Neural cell (in vitro differentiated cells): ENCODE results near the gene OR7C1. TPM values are rescaled to one million over a fixed set of nuclear protein-coding genes. Genes with fewer than 3 reads are reported as not detected.
"Not testable (repeated sequence)": the region's sequence is repeated elsewhere in the genome, so short reads cannot be mapped to it uniquely, and the experiment has no call there.

Experiments
- H2AFZ ChIP-seq: fragments of 200-600, 300-800 bp; sonication (generic), shearing (Covaris generic); 2 replicates; pipeline ENCODE4 v1.6.0; 2014; ENCODE audit warnings: low read depth, mild to moderate bottlenecking, antibody characterized with exemption, low read length, moderate library complexity
- H3F3A ChIP-seq: fragments of 200-600 bp; shearing (Covaris generic); 2 replicates; pipeline ENCODE4 v1.6.1; 2016; ENCODE audit warnings: mild to moderate bottlenecking, moderate library complexity, mixed read lengths, antibody characterized with exemption, low read length; ENCODE audit not compliant: insufficient read depth, poor library complexity, severe bottlenecking
- H3K27ac ChIP-seq: fragments of 200-600, 300-800 bp; sonication (generic), shearing (Covaris generic); 2 replicates; pipeline ENCODE4 v1.5.1; 2014; ENCODE audit warnings: mild to moderate bottlenecking, low read length, moderate library complexity
- H3K27me3 ChIP-seq: fragments of 300-800, 200-600 bp; sonication (generic), shearing (Covaris generic); 2 replicates; pipeline ENCODE4 v1.6.0; 2014; ENCODE audit warnings: mild to moderate bottlenecking, low read depth, low read length, moderate library complexity; ENCODE audit not compliant: insufficient read depth
- H3K36me3 ChIP-seq: fragments of 300-800, 200-600 bp; sonication (generic), shearing (Covaris generic); 2 replicates; pipeline ENCODE4 v1.5.1; 2014; ENCODE audit warnings: mild to moderate bottlenecking, antibody characterized with exemption, low read length, moderate library complexity; ENCODE audit not compliant: insufficient read depth
- H3K4me2 ChIP-seq: fragments of 300-800, 200-600 bp; sonication (generic), shearing (Covaris generic); 2 replicates; pipeline ENCODE4 v1.6.0; 2014; ENCODE audit warnings: mild to moderate bottlenecking, low read length
- H3K4me3 ChIP-seq: fragments of 300-800, 200-600 bp; sonication (generic), shearing (Covaris generic); 2 replicates; pipeline ENCODE4 v1.5.1; 2014; ENCODE audit warnings: mild to moderate bottlenecking, low read length, moderate library complexity
- H3K79me2 ChIP-seq: fragments of 200-600 bp; shearing (Covaris generic); replicated peaks from 2 replicates; pipeline ENCODE4 v1.6.0; 2014; ENCODE audit warnings: mild to moderate bottlenecking, low read length, moderate library complexity; ENCODE audit not compliant: insufficient read depth
- H3K9ac ChIP-seq: fragments of 300-800, 200-600 bp; sonication (generic), shearing (Covaris generic); 2 replicates; pipeline ENCODE4 v1.6.1; 2016; ENCODE audit warnings: mild to moderate bottlenecking, low read length, mixed read lengths
- H3K9me2 ChIP-seq: fragments of 200-600 bp; shearing (Covaris generic); 2 replicates; pipeline ENCODE4 v1.6.1; 2016; ENCODE audit warnings: mild to moderate bottlenecking, low read length, mixed read lengths; ENCODE audit not compliant: insufficient read depth
- H3K9me3 ChIP-seq: fragments of 200-600, 300-800 bp; sonication (generic), shearing (Covaris generic); 2 replicates; pipeline ENCODE4 v1.6.1; 2016; ENCODE audit warnings: mild to moderate bottlenecking, mixed run types, low read length, moderate library complexity, mixed read lengths
- H4K20me1 ChIP-seq: fragments of 200-600 bp; shearing (Covaris generic); 2 replicates; pipeline ENCODE4 v1.6.1; 2016; ENCODE audit warnings: mild to moderate bottlenecking, mixed run types; ENCODE audit not compliant: insufficient read depth
- EP300 ChIP-seq: fragments of 450-650 bp; conservative IDR thresholded peaks from 2 replicates; pipeline ENCODE4 v1.6.1; 2014; ENCODE audit warnings: antibody characterized with exemption, mild to moderate bottlenecking, moderate library complexity; ENCODE audit not compliant: poor library complexity, severe bottlenecking
- EZH2 ChIP-seq: fragments of 200-600, 300-800 bp; shearing (Covaris generic), sonication (generic); IDR thresholded peaks from 2 replicates; pipeline ENCODE4 v1.6.1; 2014; ENCODE audit warnings: antibody characterized with exemption, low read length, borderline replicate concordance, mild to moderate bottlenecking; ENCODE audit not compliant: insufficient read depth, poor library complexity, severe bottlenecking
- MXI1 ChIP-seq: fragments of 450-650 bp; conservative IDR thresholded peaks from 2 replicates; pipeline ENCODE4 v1.6.1; 2014; ENCODE audit warnings: antibody characterized with exemption, mild to moderate bottlenecking; ENCODE audit not compliant: poor library complexity, severe bottlenecking
- POLR2AphosphoS5 ChIP-seq: IDR thresholded peaks from 2 replicates; pipeline ENCODE4 v1.6.1; 2012
- RAD21 ChIP-seq: fragments of 450-650 bp; conservative IDR thresholded peaks from 2 replicates; pipeline ENCODE4 v1.6.1; 2014; ENCODE audit warnings: antibody characterized with exemption, mild to moderate bottlenecking, moderate library complexity
- REST ChIP-seq: IDR thresholded peaks from 2 replicates; pipeline ENCODE4 v1.6.1; 2012; ENCODE audit warnings: borderline replicate concordance
- SMC3 ChIP-seq: fragments of 450-650 bp; conservative IDR thresholded peaks from 2 replicates; pipeline ENCODE4 v1.6.1; 2014; ENCODE audit warnings: antibody characterized with exemption, mild to moderate bottlenecking, moderate library complexity; ENCODE audit not compliant: poor library complexity
- TAF1 ChIP-seq: IDR thresholded peaks from 2 replicates; pipeline ENCODE4 v1.6.1; 2012; ENCODE audit warnings: low read depth
- polyA plus RNA-seq: library from polyadenylated mRNA; depleted of rRNA; stranded (reverse); fragments of >200 nt; gene quantifications from 2 replicates; pipeline ENCODE4 v1.2.3, GENCODE V29; 2014
- TF ChIP-seq, protein P1 (sequence below): fragments of 450-650 bp; IDR thresholded peaks from 2 replicates; pipeline ENCODE4 v1.5.1; 2014; ENCODE audit warnings: antibody characterized with exemption, mild to moderate bottlenecking, moderate library complexity; ENCODE audit not compliant: poor library complexity, severe bottlenecking

OR7C1 gene
- polyA plus RNA-seq, 1 donor from 2014 or later, result not detected

DNA sequence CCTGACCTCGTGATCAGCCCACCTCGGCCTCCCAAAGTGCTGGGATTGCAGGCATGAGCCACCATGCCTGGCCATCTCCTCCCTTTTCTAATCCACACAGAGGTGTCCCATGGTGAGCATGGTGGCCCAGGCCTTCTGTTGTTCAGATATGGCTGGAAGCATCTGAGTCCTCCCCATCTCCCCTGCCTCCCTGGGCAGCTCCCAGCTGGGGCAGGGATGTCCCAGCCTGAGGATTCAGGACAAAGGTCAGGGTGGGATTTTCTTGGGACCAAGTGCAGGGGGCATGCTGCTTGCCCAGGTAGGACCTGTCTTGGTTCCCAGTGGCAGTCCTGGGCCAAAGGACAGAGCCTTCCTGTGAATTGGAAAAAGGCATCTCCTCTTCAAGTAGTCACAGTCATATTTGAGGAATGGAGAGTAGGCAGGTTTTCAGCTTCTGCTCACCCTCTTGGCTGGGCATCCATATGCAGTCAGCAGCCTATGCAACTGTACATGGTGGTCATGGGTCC, 67.5 kb downstream of the OR7C1 start:
- Histone ChIP-seq H3K27ac (no peak overlapping the region), H3K9me2 (no peaks in the 10 kb centered on the region), H3K27me3 (no peaks in the 10 kb centered on the region), H3F3A (no peaks in the 10 kb centered on the region), H3K79me2 (no peaks in the 10 kb centered on the region), H3K9ac (no peak overlapping the region), H3K4me2 (no peak overlapping the region), H2AFZ (no peak overlapping the region), H3K9me3 (no peaks in the 10 kb centered on the region), H3K36me3 (no peaks in the 10 kb centered on the region), H3K4me3 (no peak overlapping the region), H4K20me1 (no peaks in the 10 kb centered on the region)
- TF ChIP-seq MXI1 (no peak), POLR2AphosphoS5 (no peak), EP300 (no peak), SMC3 (no peak), EZH2 (no peak), RAD21 (no peak), TAF1 (no peak), REST (no peak)
- TF ChIP-seq, protein P1, sequence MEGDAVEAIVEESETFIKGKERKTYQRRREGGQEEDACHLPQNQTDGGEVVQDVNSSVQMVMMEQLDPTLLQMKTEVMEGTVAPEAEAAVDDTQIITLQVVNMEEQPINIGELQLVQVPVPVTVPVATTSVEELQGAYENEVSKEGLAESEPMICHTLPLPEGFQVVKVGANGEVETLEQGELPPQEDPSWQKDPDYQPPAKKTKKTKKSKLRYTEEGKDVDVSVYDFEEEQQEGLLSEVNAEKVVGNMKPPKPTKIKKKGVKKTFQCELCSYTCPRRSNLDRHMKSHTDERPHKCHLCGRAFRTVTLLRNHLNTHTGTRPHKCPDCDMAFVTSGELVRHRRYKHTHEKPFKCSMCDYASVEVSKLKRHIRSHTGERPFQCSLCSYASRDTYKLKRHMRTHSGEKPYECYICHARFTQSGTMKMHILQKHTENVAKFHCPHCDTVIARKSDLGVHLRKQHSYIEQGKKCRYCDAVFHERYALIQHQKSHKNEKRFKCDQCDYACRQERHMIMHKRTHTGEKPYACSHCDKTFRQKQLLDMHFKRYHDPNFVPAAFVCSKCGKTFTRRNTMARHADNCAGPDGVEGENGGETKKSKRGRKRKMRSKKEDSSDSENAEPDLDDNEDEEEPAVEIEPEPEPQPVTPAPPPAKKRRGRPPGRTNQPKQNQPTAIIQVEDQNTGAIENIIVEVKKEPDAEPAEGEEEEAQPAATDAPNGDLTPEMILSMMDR, result no peak

- H3K9me2 ChIP-seq, H3K27me3 ChIP-seq, H3K4me3 ChIP-seq, H2AFZ ChIP-seq, H3K27ac ChIP-seq, H3K4me2 ChIP-seq, H4K20me1 ChIP-seq, H3F3A ChIP-seq, H3K9me3 ChIP-seq, H3K36me3 ChIP-seq, H3K79me2 ChIP-seq, H3K9ac ChIP-seq: not testable (repeated sequence)
Observed at GRCh38 chr19:14765841-14766240, 69.1 kb downstream of the OR7C1 start.

GRCh38 chr19:14765403-14765802, 69.6 kb downstream of the OR7C1 start:
- H3K4me2 ChIP-seq, H3K9me3 ChIP-seq, H3K27me3 ChIP-seq, H3K9me2 ChIP-seq, H3K9ac ChIP-seq, H2AFZ ChIP-seq, H3K79me2 ChIP-seq, H3K27ac ChIP-seq, H3K36me3 ChIP-seq, H3K4me3 ChIP-seq, H3F3A ChIP-seq, H4K20me1 ChIP-seq: not testable (repeated sequence)
